WTC11 (cell line): ENCODE results near the gene IQCB1. TPM values are rescaled to one million over a fixed set of nuclear protein-coding genes. Genes with fewer than 3 reads are reported as not detected.

Experiments
- ATAC-seq: fragments of 200-7000 bp; cut with Tn5 transposase; 2 replicates; pipeline ENCODE4 v1.10.0; 2021; ENCODE audit warnings: mild to moderate bottlenecking, moderate library complexity
- CTCF ChIA-PET: fragments of 300-600 bp; sonication (Branson Sonifier 250); formaldehyde crosslinking; loops from one replicate; lab custom pipeline; 2021; ENCODE audit warnings: antibody characterized with exemption; lab: Charles Lee
- POLR2A ChIA-PET: fragments of 350-600 bp; sonication (Branson Sonifier 250); formaldehyde crosslinking; loops from one replicate; lab custom pipeline; 2021; ENCODE audit warnings: antibody characterized with exemption; lab: Charles Lee
- DNase-seq: peaks from one replicate; pipeline ENCODE4 v3.0.0; 2021; ENCODE audit warnings: low spot score
- H3K27ac Mint-ChIP-seq: 2 replicates; pipeline ENCODE4 v1.8.0; 2021; ENCODE audit warnings: mixed read lengths
- H3K27me3 Mint-ChIP-seq: 2 replicates; pipeline ENCODE4 v1.8.0; 2021; ENCODE audit warnings: low read depth, mild to moderate bottlenecking, moderate library complexity, mixed read lengths
- H3K36me3 Mint-ChIP-seq: 2 replicates; pipeline ENCODE4 v1.8.0; 2021; ENCODE audit warnings: mixed read lengths
- H3K4me1 Mint-ChIP-seq: 2 replicates; pipeline ENCODE4 v1.8.0; 2022; ENCODE audit warnings: mixed read lengths
- H3K4me3 Mint-ChIP-seq: 2 replicates; pipeline ENCODE4 v1.8.0; 2021; ENCODE audit warnings: mild to moderate bottlenecking, moderate library complexity, mixed read lengths
- H3K9me3 Mint-ChIP-seq: 2 replicates; pipeline ENCODE4 v1.8.0; 2021; ENCODE audit warnings: mixed read lengths
- EMX1 ChIP-seq: fragments of 250-450 bp; sonication (Bioruptor Pico); IDR thresholded peaks from 2 replicates; pipeline ENCODE4 v1.8.0; 2021; ENCODE audit warnings: mild to moderate bottlenecking
- ETV6 ChIP-seq: sonication (generic); formaldehyde crosslinking; IDR thresholded peaks from 2 replicates; pipeline ENCODE4 v1.8.1; 2022; ENCODE audit warnings: mild to moderate bottlenecking, missing genetic modification reagents
- GTF2I ChIP-seq: fragments of 250-450 bp; sonication (Bioruptor Pico); conservative IDR thresholded peaks from 2 replicates; pipeline ENCODE4 v1.4.0; 2021; ENCODE audit warnings: mild to moderate bottlenecking
- IRF2 ChIP-seq: sonication (generic); formaldehyde crosslinking; IDR thresholded peaks from 2 replicates; pipeline ENCODE4 v1.8.0; 2022; ENCODE audit warnings: low read depth, missing genetic modification reagents, borderline replicate concordance
- NR1H2 ChIP-seq: sonication (generic); formaldehyde crosslinking; IDR thresholded peaks from 2 replicates; pipeline ENCODE4 v1.9.0; 2021; ENCODE audit warnings: mild to moderate bottlenecking, moderate library complexity, missing genetic modification reagents
- OVOL2 ChIP-seq: fragments of 250-450 bp; sonication (Bioruptor Pico); IDR thresholded peaks from 2 replicates; pipeline ENCODE4 v1.9.0; 2021; ENCODE audit warnings: mild to moderate bottlenecking, borderline replicate concordance
- PRRX2 ChIP-seq: fragments of 250-450 bp; sonication (Bioruptor Pico); IDR thresholded peaks from 2 replicates; pipeline ENCODE4 v1.8.0; 2021; ENCODE audit warnings: mild to moderate bottlenecking
- RELA ChIP-seq: sonication (generic); formaldehyde crosslinking; IDR thresholded peaks from 2 replicates; pipeline ENCODE4 v1.8.1; 2022; ENCODE audit warnings: missing genetic modification reagents, mild to moderate bottlenecking, borderline replicate concordance
- ZBTB21 ChIP-seq: sonication (generic); formaldehyde crosslinking; IDR thresholded peaks from 2 replicates; pipeline ENCODE4 v1.8.1; 2023; ENCODE audit warnings: mild to moderate bottlenecking, missing genetic modification reagents, borderline replicate concordance
- ZNF396 ChIP-seq: fragments of 250-450 bp; sonication (Bioruptor Pico); IDR thresholded peaks from 2 replicates; pipeline ENCODE4 v1.8.0; 2021; ENCODE audit warnings: mild to moderate bottlenecking, moderate library complexity, borderline replicate concordance
- ZNF416 ChIP-seq: fragments of 250-450 bp; sonication (Bioruptor Pico); IDR thresholded peaks from 2 replicates; pipeline ENCODE4 v1.9.0; 2021; ENCODE audit warnings: mild to moderate bottlenecking, inconsistent platforms
- ZNF423 ChIP-seq: fragments of 250-450 bp; sonication (Bioruptor Pico); IDR thresholded peaks from 2 replicates; pipeline ENCODE4 v2.1.2; 2022; ENCODE audit warnings: mild to moderate bottlenecking, moderate library complexity
- total RNA-seq: library from RNA; stranded (reverse); gene quantifications from 3 replicates; pipeline ENCODE4 v1.2.3, GENCODE V29; 2021
- TF ChIP-seq, protein P1 (sequence below): sonication (generic); formaldehyde crosslinking; IDR thresholded peaks from 2 replicates; pipeline ENCODE4 v1.8.1; 2023; ENCODE audit warnings: mild to moderate bottlenecking, missing genetic modification reagents, borderline replicate concordance
- TF ChIP-seq, protein P2 (sequence below): sonication (generic); formaldehyde crosslinking; conservative IDR thresholded peaks from 2 replicates; pipeline ENCODE4 v1.8.1; 2022; ENCODE audit warnings: mild to moderate bottlenecking, missing genetic modification reagents
- TF ChIP-seq, protein P3 (sequence below): sonication (generic); formaldehyde crosslinking; IDR thresholded peaks from 2 replicates; pipeline ENCODE4 v1.8.1; 2023; ENCODE audit warnings: mild to moderate bottlenecking, missing genetic modification reagents
- TF ChIP-seq, protein P4 (sequence below): sonication (generic); formaldehyde crosslinking; IDR thresholded peaks from 2 replicates; pipeline ENCODE4 v1.8.0; 2023; ENCODE audit warnings: mild to moderate bottlenecking, missing genetic modification reagents
- TF ChIP-seq, protein P5 (sequence below): sonication (generic); formaldehyde crosslinking; IDR thresholded peaks from 2 replicates; pipeline ENCODE4 v1.8.0; 2023; ENCODE audit warnings: missing genetic modification reagents, mild to moderate bottlenecking, borderline replicate concordance

The IQCB1 gene
- total RNA-seq, 1 experiment from 2014 or later = 30.2 TPM

DNA sequence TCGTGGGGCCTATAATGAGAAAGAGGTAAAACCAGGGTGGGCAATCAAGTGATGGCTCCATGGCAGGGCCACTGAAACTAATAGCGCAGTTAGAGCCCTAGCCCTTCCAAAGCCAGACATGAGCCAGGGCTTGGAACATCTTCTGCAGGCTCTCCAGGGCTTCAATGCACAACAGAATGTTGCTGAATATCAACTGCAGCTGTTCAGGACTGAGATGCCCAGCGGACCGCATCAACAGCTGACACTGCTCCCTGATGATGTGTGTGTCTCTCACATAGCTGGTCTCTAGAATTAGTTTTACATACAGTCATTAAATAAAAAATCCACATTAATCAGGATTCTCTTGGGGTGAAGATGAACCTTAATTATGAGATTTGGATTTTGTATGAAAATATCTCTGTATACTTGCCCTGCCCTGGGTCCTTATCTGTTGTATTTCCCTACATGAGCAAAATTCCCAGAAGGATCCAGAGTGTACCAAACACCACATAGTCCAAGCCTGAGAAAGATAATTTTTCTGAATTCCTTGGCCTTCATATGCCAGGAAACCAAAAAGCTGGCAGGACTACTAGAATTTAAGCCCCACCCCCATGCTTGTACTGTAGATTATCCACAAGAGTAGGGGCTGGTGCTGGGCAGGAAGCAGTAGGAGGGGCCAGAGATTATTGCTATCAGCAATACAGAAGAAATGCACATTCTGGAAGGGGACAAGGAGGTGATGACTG is 77.6 kb downstream of the IQCB1 start:
- DNase-seq (no peak), ATAC-seq (no peak)
- CTCF ChIA-PET = interaction anchor here (1.4 kb wide), 1 partner anchor 239 kb away, joined by 3 read pairs; no protein-coding TSS in a partner anchor
- peaks cover 2% of the 10 kb centered on the region; the same call in 1 of the 2 replicates for H3K4me1 Mint-ChIP-seq
- H3K4me3 Mint-ChIP-seq = no peak overlapping the region
- TF ChIP-seq, protein P1, sequence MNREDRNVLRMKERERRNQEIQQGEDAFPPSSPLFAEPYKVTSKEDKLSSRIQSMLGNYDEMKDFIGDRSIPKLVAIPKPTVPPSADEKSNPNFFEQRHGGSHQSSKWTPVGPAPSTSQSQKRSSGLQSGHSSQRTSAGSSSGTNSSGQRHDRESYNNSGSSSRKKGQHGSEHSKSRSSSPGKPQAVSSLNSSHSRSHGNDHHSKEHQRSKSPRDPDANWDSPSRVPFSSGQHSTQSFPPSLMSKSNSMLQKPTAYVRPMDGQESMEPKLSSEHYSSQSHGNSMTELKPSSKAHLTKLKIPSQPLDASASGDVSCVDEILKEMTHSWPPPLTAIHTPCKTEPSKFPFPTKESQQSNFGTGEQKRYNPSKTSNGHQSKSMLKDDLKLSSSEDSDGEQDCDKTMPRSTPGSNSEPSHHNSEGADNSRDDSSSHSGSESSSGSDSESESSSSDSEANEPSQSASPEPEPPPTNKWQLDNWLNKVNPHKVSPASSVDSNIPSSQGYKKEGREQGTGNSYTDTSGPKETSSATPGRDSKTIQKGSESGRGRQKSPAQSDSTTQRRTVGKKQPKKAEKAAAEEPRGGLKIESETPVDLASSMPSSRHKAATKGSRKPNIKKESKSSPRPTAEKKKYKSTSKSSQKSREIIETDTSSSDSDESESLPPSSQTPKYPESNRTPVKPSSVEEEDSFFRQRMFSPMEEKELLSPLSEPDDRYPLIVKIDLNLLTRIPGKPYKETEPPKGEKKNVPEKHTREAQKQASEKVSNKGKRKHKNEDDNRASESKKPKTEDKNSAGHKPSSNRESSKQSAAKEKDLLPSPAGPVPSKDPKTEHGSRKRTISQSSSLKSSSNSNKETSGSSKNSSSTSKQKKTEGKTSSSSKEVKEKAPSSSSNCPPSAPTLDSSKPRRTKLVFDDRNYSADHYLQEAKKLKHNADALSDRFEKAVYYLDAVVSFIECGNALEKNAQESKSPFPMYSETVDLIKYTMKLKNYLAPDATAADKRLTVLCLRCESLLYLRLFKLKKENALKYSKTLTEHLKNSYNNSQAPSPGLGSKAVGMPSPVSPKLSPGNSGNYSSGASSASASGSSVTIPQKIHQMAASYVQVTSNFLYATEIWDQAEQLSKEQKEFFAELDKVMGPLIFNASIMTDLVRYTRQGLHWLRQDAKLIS (CRISPR knock-in tag) = no peak
- TF ChIP-seq PRRX2 (CRISPR knock-in tag) (no peak), ETV6 (CRISPR knock-in tag) (no peak), ZNF423 (CRISPR knock-in tag) (no peak), ZNF396 (CRISPR knock-in tag) (no peak), EMX1 (no peak)
- H3K27ac Mint-ChIP-seq = no peak overlapping the region
- no peaks in the 10 kb centered on the region for H3K36me3 Mint-ChIP-seq
- no peaks in the 10 kb centered on the region for H3K9me3 Mint-ChIP-seq
- POLR2A ChIA-PET = interaction anchor here (0.6 to 0.7 kb wide), 2 partner anchors 26 to 89 kb away, joined by 4 to 8 read pairs; no protein-coding TSS in a partner anchor
- peaks cover 1% of the 10 kb centered on the region; the same call in 1 of the 2 replicates for H3K27me3 Mint-ChIP-seq

DNA sequence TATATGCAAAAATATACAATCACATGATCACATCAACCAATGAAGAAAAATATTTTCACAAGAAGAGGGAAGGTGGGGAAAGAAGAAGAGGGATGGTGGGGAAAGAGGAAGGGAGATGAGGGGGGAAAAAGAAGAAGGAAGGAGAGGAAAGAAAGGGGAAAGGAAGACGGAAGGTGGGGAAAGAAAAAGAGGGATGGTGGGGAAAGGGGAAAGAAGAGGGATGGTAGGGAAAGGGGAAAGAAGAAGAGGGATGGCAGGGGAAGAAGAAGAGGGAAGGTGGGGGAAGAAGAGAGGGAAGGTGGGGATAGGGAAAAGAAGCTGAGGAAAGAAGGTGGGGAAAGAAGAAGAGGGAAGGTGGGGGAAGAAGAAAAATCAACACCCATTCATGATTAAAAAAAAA is 82.1 kb downstream of the IQCB1 start:
- POLR2A ChIA-PET = no interaction called here
- Mint-ChIP-seq H3K27me3 (no peaks in the 10 kb centered on the region), H3K27ac (no peak overlapping the region), H3K9me3 (no peaks in the 10 kb centered on the region), H3K4me3 (no peak overlapping the region), H3K4me1 (peaks cover 6% of the 10 kb centered on the region), H3K36me3 (no peaks in the 10 kb centered on the region)
- DNase-seq (no peak), ATAC-seq (no peak)
- CTCF ChIA-PET = no interaction called here
- TF ChIP-seq IRF2 (CRISPR knock-in tag) (no peak), OVOL2 (CRISPR knock-in tag) (no peak), GTF2I (CRISPR knock-in tag) (no peak), NR1H2 (CRISPR knock-in tag) (no peak), RELA (no peak), ZNF416 (CRISPR knock-in tag) (no peak), ZBTB21 (CRISPR knock-in tag) (no peak)
- TF ChIP-seq, protein P2, sequence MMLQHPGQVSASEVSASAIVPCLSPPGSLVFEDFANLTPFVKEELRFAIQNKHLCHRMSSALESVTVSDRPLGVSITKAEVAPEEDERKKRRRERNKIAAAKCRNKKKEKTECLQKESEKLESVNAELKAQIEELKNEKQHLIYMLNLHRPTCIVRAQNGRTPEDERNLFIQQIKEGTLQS (CRISPR knock-in tag) = no peak
- TF ChIP-seq, protein P3, sequence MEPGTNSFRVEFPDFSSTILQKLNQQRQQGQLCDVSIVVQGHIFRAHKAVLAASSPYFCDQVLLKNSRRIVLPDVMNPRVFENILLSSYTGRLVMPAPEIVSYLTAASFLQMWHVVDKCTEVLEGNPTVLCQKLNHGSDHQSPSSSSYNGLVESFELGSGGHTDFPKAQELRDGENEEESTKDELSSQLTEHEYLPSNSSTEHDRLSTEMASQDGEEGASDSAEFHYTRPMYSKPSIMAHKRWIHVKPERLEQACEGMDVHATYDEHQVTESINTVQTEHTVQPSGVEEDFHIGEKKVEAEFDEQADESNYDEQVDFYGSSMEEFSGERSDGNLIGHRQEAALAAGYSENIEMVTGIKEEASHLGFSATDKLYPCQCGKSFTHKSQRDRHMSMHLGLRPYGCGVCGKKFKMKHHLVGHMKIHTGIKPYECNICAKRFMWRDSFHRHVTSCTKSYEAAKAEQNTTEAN (CRISPR knock-in tag) = no peak
- TF ChIP-seq, protein P4, sequence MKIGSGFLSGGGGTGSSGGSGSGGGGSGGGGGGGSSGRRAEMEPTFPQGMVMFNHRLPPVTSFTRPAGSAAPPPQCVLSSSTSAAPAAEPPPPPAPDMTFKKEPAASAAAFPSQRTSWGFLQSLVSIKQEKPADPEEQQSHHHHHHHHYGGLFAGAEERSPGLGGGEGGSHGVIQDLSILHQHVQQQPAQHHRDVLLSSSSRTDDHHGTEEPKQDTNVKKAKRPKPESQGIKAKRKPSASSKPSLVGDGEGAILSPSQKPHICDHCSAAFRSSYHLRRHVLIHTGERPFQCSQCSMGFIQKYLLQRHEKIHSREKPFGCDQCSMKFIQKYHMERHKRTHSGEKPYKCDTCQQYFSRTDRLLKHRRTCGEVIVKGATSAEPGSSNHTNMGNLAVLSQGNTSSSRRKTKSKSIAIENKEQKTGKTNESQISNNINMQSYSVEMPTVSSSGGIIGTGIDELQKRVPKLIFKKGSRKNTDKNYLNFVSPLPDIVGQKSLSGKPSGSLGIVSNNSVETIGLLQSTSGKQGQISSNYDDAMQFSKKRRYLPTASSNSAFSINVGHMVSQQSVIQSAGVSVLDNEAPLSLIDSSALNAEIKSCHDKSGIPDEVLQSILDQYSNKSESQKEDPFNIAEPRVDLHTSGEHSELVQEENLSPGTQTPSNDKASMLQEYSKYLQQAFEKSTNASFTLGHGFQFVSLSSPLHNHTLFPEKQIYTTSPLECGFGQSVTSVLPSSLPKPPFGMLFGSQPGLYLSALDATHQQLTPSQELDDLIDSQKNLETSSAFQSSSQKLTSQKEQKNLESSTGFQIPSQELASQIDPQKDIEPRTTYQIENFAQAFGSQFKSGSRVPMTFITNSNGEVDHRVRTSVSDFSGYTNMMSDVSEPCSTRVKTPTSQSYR (CRISPR knock-in tag) = no peak
- TF ChIP-seq, protein P5, sequence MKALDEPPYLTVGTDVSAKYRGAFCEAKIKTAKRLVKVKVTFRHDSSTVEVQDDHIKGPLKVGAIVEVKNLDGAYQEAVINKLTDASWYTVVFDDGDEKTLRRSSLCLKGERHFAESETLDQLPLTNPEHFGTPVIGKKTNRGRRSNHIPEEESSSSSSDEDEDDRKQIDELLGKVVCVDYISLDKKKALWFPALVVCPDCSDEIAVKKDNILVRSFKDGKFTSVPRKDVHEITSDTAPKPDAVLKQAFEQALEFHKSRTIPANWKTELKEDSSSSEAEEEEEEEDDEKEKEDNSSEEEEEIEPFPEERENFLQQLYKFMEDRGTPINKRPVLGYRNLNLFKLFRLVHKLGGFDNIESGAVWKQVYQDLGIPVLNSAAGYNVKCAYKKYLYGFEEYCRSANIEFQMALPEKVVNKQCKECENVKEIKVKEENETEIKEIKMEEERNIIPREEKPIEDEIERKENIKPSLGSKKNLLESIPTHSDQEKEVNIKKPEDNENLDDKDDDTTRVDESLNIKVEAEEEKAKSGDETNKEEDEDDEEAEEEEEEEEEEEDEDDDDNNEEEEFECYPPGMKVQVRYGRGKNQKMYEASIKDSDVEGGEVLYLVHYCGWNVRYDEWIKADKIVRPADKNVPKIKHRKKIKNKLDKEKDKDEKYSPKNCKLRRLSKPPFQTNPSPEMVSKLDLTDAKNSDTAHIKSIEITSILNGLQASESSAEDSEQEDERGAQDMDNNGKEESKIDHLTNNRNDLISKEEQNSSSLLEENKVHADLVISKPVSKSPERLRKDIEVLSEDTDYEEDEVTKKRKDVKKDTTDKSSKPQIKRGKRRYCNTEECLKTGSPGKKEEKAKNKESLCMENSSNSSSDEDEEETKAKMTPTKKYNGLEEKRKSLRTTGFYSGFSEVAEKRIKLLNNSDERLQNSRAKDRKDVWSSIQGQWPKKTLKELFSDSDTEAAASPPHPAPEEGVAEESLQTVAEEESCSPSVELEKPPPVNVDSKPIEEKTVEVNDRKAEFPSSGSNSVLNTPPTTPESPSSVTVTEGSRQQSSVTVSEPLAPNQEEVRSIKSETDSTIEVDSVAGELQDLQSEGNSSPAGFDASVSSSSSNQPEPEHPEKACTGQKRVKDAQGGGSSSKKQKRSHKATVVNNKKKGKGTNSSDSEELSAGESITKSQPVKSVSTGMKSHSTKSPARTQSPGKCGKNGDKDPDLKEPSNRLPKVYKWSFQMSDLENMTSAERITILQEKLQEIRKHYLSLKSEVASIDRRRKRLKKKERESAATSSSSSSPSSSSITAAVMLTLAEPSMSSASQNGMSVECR (CRISPR knock-in tag) = no peak
- TF ChIP-seq, protein P1 (CRISPR knock-in tag) = no peak
